ENCODE data around the gene RASL10A. TPM values are rescaled to one million over a fixed set of nuclear protein-coding genes. Genes with fewer than 3 reads are reported as not detected.

The RASL10A gene
- total RNA-seq, 4 donors from 2014 or later, result 0.13 to 1.2 TPM; not detected in 2

DNA sequence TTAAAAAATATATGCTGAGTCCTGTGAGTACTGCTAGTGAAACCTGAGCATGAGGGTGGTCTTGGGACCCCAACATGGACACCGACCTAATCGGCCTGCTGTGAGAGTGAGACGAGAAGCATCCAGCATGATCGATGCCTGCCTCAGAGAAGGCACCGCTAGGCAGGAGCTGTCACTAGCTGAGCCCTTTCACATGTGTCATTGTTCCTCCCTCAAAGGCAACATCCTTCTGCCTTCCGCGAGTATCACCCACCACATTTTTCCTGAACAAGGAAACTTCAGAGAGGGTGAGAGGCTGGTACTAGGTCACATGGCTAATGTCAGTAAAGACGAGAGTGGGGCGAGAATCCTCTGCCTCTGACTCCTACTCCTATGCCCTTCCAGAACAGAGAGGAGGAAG lies 37.3 kb upstream of the RASL10A start:
- Histone ChIP-seq H3K4me1 (peaks cover 9 to 14% of the 10 kb centered on the region in 2 donors), H3K27me3 (no peaks in the 10 kb centered on the region), H3K4me3 (no peak overlapping the region), H3K9me3 (no peaks in the 10 kb centered on the region), H3K36me3 (peaks cover 0 to 93% of the 10 kb centered on the region in 2 donors), H3K27ac (no peak overlapping the region)
- intact Hi-C loops (cut with DNase I; ENCODE audit: low total_unique reads) (no loop called here), in situ Hi-C loops (cut with MboI; ENCODE audit: low sequenced_read_pairs in 4 of 4) (no loop called here)
- no peak for ATAC-seq
- TF ChIP-seq POLR2A (IDR thresholded peaks at IDR 0.05), result no peak
- TF ChIP-seq, protein P1, sequence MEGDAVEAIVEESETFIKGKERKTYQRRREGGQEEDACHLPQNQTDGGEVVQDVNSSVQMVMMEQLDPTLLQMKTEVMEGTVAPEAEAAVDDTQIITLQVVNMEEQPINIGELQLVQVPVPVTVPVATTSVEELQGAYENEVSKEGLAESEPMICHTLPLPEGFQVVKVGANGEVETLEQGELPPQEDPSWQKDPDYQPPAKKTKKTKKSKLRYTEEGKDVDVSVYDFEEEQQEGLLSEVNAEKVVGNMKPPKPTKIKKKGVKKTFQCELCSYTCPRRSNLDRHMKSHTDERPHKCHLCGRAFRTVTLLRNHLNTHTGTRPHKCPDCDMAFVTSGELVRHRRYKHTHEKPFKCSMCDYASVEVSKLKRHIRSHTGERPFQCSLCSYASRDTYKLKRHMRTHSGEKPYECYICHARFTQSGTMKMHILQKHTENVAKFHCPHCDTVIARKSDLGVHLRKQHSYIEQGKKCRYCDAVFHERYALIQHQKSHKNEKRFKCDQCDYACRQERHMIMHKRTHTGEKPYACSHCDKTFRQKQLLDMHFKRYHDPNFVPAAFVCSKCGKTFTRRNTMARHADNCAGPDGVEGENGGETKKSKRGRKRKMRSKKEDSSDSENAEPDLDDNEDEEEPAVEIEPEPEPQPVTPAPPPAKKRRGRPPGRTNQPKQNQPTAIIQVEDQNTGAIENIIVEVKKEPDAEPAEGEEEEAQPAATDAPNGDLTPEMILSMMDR (IDR thresholded peaks at IDR 0.05 in 4 of 5, conservative IDR thresholded peaks at IDR 0.05 in 1 of 5), result no peak
- no peak for DNase-seq

DNA sequence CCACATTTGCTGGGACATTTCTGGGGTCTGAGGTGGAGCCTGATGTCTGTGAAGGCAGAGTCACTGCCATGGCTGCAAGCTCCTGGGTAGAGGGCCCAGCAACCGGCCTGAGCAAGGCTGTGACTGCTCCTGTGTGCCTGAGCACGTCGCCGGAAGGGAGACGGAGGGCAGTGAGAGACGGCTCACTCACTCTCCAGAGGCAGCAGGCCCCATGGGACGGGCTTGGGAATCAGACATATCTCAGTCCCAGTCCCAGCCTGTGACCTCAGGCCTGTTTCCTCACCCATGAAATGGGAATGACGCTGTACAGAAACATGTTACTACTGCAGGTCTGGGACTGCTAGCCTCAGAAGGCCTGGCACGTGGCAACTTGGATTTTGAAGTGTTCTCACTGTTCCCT lies 36.4 kb upstream of the RASL10A start:
- TF ChIP-seq, protein P1 (IDR thresholded peaks at IDR 0.05 in 4 of 5, conservative IDR thresholded peaks at IDR 0.05 in 1 of 5), result no peak
- no peak for TF ChIP-seq POLR2A (IDR thresholded peaks at IDR 0.05)
- Histone ChIP-seq H3K27me3 (no peaks in the 10 kb centered on the region), H3K27ac (no peak overlapping the region), H3K4me3 (no peak overlapping the region), H3K4me1 (peaks cover 18 to 23% of the 10 kb centered on the region in 2 donors), H3K9me3 (no peaks in the 10 kb centered on the region), H3K36me3 (peaks cover 0 to 94% of the 10 kb centered on the region in 2 donors)
- no peak for DNase-seq
- no peak for ATAC-seq
- in situ Hi-C loops (cut with MboI; ENCODE audit: low sequenced_read_pairs in 4 of 4), result no loop called here
- intact Hi-C loops (cut with DNase I; ENCODE audit: low total_unique reads), result no loop called here

DNA sequence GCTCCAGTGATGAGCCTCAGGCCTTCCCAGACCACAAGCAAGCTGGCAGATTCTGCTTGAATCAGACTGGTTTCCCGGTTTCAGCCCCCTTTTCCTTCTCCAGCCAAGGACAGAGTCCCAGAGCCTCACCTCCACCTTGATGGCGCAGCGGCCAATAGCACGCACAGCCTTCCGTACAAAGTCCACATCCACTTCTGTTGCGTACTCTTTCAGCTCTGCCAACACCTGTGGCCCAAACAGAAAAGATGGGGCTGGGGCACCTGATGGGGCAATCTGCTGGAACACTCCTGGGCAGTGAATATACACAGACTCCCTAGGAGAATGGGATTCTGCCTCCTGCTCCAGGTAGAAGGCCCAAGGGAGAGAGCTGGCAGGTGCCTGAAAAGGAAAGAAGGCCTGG lies 35.5 kb upstream of the RASL10A start:
- intact Hi-C loops (cut with DNase I; ENCODE audit: low total_unique reads), result no loop called here
- no peak for ATAC-seq
- DNase-seq, result no peak
- Histone ChIP-seq H3K4me1 (peaks cover 27 to 31% of the 10 kb centered on the region in 2 donors), H3K27ac (no peak overlapping the region), H3K4me3 (no peak overlapping the region), H3K36me3 (peaks cover 0 to 86% of the 10 kb centered on the region in 2 donors), H3K27me3 (no peaks in the 10 kb centered on the region), H3K9me3 (no peaks in the 10 kb centered on the region)
- in situ Hi-C loops (cut with MboI; ENCODE audit: low sequenced_read_pairs in 4 of 4), result no loop called here
- no peak for TF ChIP-seq POLR2A (IDR thresholded peaks at IDR 0.05)
- TF ChIP-seq, protein P1 (IDR thresholded peaks at IDR 0.05 in 4 of 5, conservative IDR thresholded peaks at IDR 0.05 in 1 of 5), result no peak

DNA sequence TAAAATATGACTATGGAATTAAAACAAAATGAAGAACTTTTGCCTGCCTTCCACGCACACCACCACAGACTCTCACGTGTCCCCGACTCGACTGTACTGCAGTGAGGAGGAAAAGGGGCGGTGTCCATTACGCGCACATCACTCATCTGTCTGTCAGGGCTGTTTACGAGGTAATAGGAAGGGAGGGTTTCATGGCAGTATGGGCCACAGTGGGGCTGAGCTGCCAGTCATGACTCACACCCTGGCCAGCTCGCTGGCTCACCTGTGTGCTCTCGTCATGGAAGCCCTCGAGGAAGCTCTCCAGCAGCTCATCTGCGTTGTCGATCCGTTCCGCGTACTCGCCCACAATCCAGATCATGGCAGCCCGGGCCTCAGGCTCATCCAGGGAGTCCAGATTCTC lies 33.5 kb upstream of the RASL10A start:
- intact Hi-C loops (cut with DNase I; ENCODE audit: low total_unique reads), result no loop called here
- peaks cover 47 to 48% of the 10 kb centered on the region in 2 donors for H3K4me1 ChIP-seq
- peaks cover 0 to 65% of the 10 kb centered on the region in 2 donors for H3K36me3 ChIP-seq
- ATAC-seq (peak; percentile 65 to 69), DNase-seq (peak; percentile 82 to 90)
- H3K9me3 ChIP-seq, result no peaks in the 10 kb centered on the region
- in situ Hi-C loops (cut with MboI; ENCODE audit: low sequenced_read_pairs in 4 of 4), result no loop called here
- no peak overlapping the region for H3K4me3 ChIP-seq
- TF ChIP-seq, protein P1 (IDR thresholded peaks at IDR 0.05 in 4 of 5, conservative IDR thresholded peaks at IDR 0.05 in 1 of 5), result no peak
- no peak for TF ChIP-seq POLR2A (IDR thresholded peaks at IDR 0.05)
- no peaks in the 10 kb centered on the region for H3K27me3 ChIP-seq
- peak overlapping the region; percentile 74 to 85 (median 78) for H3K27ac ChIP-seq

DNA sequence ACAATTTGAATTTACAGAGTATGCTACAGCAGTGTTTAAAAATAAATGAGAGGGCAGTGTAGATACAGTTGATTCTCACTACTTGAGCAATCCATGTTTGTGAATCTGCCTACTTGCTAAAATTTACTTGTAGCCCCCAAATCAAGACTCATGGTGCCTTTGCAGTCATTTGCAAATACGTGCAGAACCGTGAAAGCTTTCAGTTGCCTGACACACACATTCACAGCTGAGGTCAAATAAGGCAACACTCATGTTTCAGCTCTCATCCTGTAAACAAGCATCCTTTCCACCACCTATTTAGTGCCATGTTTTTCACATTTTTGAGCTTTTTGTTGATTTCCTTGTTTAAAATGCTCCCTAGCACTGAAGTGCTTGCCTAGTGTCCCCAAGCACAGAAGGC lies 32.5 kb upstream of the RASL10A start:
- H3K4me3 ChIP-seq, result no peak overlapping the region
- DNase-seq (no peak), ATAC-seq (no peak)
- in situ Hi-C loops (cut with MboI; ENCODE audit: low sequenced_read_pairs in 4 of 4), result no loop called here
- TF ChIP-seq, protein P1 (IDR thresholded peaks at IDR 0.05 in 4 of 5, conservative IDR thresholded peaks at IDR 0.05 in 1 of 5), result no peak
- H3K27ac ChIP-seq, result peak overlapping the region; percentile 74 to 86 (median 80)
- peaks cover 0 to 59% of the 10 kb centered on the region in 2 donors for H3K36me3 ChIP-seq
- no peaks in the 10 kb centered on the region for H3K27me3 ChIP-seq
- H3K9me3 ChIP-seq, result no peaks in the 10 kb centered on the region
- intact Hi-C loops (cut with DNase I; ENCODE audit: low total_unique reads), result no loop called here
- H3K4me1 ChIP-seq, result peaks cover 57% of the 10 kb centered on the region in 2 donors

Measured in gastrocnemius medialis (tissue), 4 donors.